ENCODE results near the gene HMGCS2. TPM values are rescaled to one million over a fixed set of nuclear protein-coding genes. Genes with fewer than 3 reads are reported as not detected.

Gene HMGCS2
- total RNA-seq, 4 donors from 2014 or later = not detected

- H3K4me1 ChIP-seq = no peaks in the 10 kb centered on the region
Observed at GRCh38 chr1:119702384-119702783, 66.3 kb downstream of the HMGCS2 start.

GRCh38 chr1:119701659-119702058 lies 67.0 kb downstream of the HMGCS2 start:
- Histone ChIP-seq H3K36me3 (no peaks in the 10 kb centered on the region), H3K4me1 (no peaks in the 10 kb centered on the region), H3K4me3 (no peak overlapping the region), H3K27ac (no peak overlapping the region), H3K27me3 (no peaks in the 10 kb centered on the region), H3K9me3 (peaks cover 0 to 20% (median 0%) of the 10 kb centered on the region in 4 donors)
- DNase-seq (ENCODE audit: low spot score in 2 of 2) = no peak
- no peak for TF ChIP-seq EP300 (IDR thresholded peaks at IDR 0.05)
- no peak for TF ChIP-seq CTCF (IDR thresholded peaks at IDR 0.05)
- TF ChIP-seq POLR2A (IDR thresholded peaks at IDR 0.05) = no peak

More at GRCh38 chr1:119702384-119702783, 66.3 kb downstream of the HMGCS2 start:
- Histone ChIP-seq H3K4me3 (no peak overlapping the region), H3K36me3 (no peaks in the 10 kb centered on the region), H3K27me3 (no peaks in the 10 kb centered on the region), H3K27ac (no peak overlapping the region), H3K9me3 (peaks cover 0 to 20% (median 0%) of the 10 kb centered on the region in 4 donors)
- no peak for DNase-seq (ENCODE audit: low spot score in 2 of 2)
- 62 to 73% methylated on average over 2 of the region's 2 CpGs for WGBS, 2 donors
- TF ChIP-seq POLR2A (IDR thresholded peaks at IDR 0.05) = no peak
- no peak for TF ChIP-seq CTCF (IDR thresholded peaks at IDR 0.05)
- TF ChIP-seq EP300 (IDR thresholded peaks at IDR 0.05) = no peak

- Histone ChIP-seq H3K27me3 (no peaks in the 10 kb centered on the region), H3K27ac (no peak overlapping the region), H3K9me3 (peaks cover 0 to 20% (median 0%) of the 10 kb centered on the region in 4 donors), H3K36me3 (no peaks in the 10 kb centered on the region), H3K4me1 (no peaks in the 10 kb centered on the region), H3K4me3 (no peak overlapping the region)
- no peak for TF ChIP-seq POLR2A (IDR thresholded peaks at IDR 0.05)
- no peak for TF ChIP-seq CTCF (IDR thresholded peaks at IDR 0.05)
- TF ChIP-seq EP300 (IDR thresholded peaks at IDR 0.05) = no peak
- 67 to 91% methylated on average over 2 of the region's 2 CpGs for WGBS, 2 donors
- no peak for DNase-seq (ENCODE audit: low spot score in 2 of 2)
Observed at GRCh38 chr1:119700326-119700725, 68.4 kb downstream of the HMGCS2 start.

Other genes with a start within 250 kb of the HMGCS2 start
- 1 to 10 TPM; 3.3 to 9.0 (median 4.9) TPM for gene ZNF697, start 120.6 kb downstream of the HMGCS2 start, total RNA-seq
- gene PHGDH, start 57.0 kb downstream of the HMGCS2 start, total RNA-seq = 10 to 100 TPM; 16.5 to 56.3 (median 42.9) TPM
- gene REG4, start 42.6 kb upstream of the HMGCS2 start, total RNA-seq = not detected
- gene ADAM30, start 127.6 kb upstream of the HMGCS2 start, total RNA-seq = not detected

Data from tibial nerve (tissue), 4 donors.